Activated CD8-positive, alpha-beta memory T cell treated with anti-CD3 and anti-CD28 coated beads, Interleukin-2, amount 50 U/mL, for 48 hours (primary cell): ENCODE results near the gene TSPAN3.

Experiments used
- DNase-seq: peaks from one replicate; pipeline ENCODE4 v3.0.0-alpha.2; 2020

TSPAN3 gene

GRCh38 chr15:77070495-77071304 lies at the start of gene TSPAN3:
TSPAN3 (minus strand) TSS chr15:77071109; CDS start chr15:77070954, 155 bp downstream.
- DNase-seq, result peak; percentile 94

DNA sequence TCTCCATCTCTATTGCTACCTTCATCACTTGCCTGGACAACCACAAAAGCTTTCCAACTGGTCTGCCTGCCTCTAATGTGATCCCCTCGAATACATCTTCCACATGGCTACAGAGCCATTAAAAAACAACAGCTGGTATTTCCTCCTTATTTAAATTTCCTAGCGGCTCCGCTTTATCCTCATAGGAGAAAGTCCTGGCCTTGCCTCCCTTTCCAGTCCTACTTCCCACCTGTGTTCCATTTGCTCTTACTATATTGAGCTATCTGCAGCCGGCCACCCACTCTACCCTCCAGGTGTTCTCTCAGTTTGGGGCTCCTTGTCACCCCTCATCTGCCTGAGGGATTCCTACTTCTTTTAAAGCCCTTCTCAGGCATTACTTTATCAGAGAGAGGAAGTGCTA lies 49.7 kb upstream of the TSPAN3 start:
- no peak for DNase-seq

GRCh38 chr15:77119446-77119845 lies 48.5 kb upstream of the TSPAN3 start:
- no peak for DNase-seq

DNA sequence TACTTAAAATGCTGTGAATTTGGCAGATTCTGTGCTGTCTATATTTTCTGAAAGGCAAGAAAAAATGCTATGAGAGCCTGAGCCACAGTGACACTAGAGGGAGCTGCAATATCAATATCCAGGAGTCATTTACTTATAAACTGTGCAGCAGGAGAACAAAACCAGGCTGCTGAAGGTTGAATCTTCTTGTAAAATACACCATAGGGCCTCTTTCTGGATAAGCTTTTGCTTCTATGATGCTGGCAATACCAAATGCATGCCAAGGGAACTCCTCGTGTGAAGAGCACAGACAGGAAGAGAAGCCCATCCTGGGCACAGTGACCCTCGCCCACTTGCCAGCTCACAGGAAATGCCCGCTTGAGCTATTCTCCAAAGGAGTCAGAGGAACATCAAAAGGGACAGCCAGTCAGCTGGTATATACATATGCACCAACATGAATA lies 48.0 kb upstream of the TSPAN3 start:
- DNase-seq, result no peak

DNA sequence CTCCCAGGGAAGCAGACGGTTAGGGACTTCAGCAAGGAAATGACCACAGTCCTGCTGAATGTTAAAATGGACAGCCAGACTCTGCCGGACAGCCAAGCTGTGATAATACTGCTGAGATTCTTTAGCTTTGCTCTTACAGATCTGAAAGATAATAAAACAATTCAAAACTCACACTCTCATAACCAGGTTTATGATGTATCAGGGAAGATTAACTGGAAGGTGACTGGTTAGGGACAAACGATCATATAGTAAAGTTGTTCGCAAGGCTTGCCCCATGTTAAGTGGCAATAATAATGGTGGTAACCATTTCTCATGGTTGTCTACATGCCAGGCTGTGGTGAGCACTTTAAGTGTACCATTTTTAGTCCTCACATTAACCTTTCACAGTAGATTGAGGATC lies 44.3 kb upstream of the TSPAN3 start:
- DNase-seq, result no peak

DNA sequence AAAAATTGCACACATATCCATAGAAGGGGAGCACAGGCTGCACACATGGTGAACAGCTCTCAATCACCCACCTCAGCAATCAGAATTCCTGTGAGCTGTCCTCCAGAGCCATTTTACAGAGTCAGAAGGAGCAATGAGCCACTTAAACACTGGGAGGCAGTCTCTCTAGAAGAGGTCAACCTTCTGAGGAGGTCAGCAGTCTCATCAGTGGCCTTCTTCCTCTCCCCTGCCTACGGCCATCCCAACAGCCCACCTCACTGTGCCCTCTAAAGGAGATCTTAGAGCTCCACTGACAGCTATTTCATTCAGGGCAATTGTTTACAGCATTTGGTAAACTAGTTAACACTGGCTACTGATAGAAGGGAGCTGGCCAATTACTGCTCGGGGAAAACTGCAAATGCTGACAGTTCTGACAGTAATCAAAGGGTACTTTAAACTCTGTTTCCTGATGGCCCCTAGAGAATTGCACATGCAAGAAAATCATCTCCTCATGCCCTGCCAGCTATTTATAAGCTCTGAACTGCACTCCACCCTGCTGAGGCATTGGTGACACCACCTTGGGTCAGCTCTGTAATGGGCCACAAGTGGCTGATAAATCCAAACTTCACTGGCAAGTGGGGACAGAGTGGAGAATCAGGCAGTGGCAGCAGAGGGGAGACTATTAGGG lies 42.1 kb upstream of the TSPAN3 start:
- no peak for DNase-seq

DNA sequence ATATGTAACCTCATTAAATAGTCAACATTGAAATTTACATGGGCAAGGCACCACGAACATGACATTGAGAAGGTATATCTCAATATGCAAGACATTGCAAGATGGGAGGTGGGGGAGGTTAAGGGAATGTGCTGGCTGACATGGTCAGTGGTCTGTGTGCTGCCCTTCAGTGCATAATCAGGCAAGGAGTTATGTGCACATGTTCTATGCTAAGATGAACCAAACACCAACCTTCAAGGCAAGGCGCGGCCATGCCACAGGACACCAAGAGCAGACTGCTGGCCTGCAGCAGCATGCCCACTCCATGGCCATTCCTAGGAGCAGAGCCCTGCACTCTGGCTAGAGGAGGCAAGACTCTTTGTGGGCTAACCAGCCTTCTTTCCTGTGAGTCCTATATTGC lies 40.9 kb upstream of the TSPAN3 start:
- no peak for DNase-seq

DNA sequence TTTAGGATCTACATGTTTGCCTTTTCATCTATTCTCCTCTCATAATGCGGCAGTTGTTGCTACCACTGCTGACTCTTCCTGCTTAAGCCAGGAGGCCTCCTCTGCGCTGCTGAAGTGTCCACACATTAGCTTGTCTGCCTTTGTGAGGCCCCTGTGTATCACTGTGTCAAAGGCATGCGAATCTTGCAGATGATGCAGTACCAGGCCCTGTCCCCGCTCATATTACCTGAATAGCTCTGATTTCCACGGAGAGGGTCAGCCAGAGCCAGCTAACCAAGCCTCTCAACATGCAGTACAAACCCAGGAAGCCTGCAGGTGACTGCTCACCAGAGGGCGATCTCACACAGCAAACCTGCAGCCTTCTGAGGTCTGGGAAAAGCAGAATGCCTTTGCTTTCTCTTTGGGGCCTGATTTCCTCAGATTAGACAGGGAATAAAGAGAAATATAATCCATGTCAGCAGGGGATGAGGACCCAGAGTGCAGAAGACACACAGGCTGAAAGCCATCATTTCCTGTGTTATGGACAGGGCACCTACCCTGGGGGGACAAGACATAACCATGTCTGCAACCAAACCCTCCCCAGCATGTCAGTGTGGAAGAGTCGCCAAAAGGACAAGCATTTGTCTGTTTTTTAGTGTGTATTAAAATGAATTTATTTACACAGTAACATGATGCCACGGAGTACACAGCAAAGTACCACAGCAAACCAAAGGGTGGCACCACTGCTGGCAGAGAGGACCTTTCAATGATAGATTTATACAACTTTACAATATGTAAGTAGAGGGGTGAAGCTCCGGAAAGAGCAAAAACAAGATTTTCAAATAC lies 36.8 kb upstream of the TSPAN3 start:
- peak; percentile 58 for DNase-seq

GRCh38 chr15:77107068-77107467 lies 36.2 kb upstream of the TSPAN3 start:
- no peak for DNase-seq

DNA sequence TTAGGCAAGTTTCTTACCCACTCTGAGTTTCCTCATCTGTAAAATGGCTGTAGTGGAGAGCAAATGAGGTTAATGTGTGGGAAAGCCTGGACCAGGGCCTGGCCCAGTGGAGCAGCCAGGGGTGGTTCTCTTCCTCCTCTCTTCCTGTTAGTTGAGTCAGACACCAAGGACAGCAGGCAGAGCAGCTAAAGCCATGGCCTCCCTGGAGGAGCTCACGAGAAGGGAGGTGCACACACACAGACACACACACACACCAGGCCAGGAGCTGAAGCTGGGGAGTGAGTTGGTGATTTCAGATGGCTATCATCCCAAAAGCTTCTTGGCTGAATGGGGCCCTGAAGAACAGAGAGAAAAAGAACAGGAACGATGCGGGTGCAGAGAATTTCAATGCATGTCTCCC lies 33.2 kb upstream of the TSPAN3 start:
- DNase-seq, result no peak

GRCh38 chr15:77099741-77100463 lies 29.0 kb upstream of the TSPAN3 start:
- DNase-seq, result no peak

GRCh38 chr15:77098572-77098971 lies 27.7 kb upstream of the TSPAN3 start:
- DNase-seq, result no peak

GRCh38 chr15:77097921-77098320 lies 27.0 kb upstream of the TSPAN3 start:
- no peak for DNase-seq

DNA sequence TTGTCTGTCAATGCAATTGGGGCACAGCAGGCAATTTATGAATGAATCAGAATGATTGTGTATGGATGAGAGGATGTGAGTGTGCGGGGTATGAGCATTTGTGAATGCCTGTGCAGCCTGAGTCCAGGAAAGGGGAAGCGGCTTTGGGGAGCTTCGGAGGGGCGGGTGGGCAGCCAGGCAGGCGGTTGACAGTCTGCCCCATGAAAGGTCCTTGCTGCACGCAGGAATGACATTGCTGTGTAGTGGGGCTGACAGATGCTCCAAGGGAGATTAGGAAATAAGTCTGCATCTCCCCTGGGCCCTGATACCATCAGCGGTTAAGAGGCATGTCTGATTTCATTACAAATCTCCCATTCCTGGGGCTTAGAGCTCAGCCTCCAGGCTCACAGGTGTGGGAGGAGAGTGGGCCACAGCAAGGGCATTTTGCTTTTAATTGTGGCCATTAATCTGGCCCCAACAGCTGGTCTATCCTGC lies 26.4 kb upstream of the TSPAN3 start:
- no peak for DNase-seq

GRCh38 chr15:77096541-77096940 lies 25.6 kb upstream of the TSPAN3 start:
- no peak for DNase-seq

DNA sequence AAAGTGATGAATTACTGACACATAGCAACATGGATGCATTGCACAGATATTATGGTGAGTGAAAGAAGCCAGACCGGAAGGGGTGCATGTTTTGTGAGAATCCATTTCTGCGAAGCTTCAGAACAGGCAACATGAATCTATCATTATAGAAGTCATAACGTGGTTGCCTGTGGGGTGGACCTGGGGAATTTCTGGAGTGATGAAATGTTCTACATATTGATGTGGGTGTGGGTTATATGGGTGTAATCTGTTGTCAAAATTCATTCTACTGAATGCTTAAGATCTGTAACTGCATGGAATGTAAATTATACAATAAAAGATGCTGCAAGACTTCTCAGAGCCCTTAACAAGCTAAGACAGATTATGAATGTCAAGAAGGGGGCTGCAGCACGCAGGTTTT lies 25.2 kb upstream of the TSPAN3 start:
- DNase-seq, result no peak

DNA sequence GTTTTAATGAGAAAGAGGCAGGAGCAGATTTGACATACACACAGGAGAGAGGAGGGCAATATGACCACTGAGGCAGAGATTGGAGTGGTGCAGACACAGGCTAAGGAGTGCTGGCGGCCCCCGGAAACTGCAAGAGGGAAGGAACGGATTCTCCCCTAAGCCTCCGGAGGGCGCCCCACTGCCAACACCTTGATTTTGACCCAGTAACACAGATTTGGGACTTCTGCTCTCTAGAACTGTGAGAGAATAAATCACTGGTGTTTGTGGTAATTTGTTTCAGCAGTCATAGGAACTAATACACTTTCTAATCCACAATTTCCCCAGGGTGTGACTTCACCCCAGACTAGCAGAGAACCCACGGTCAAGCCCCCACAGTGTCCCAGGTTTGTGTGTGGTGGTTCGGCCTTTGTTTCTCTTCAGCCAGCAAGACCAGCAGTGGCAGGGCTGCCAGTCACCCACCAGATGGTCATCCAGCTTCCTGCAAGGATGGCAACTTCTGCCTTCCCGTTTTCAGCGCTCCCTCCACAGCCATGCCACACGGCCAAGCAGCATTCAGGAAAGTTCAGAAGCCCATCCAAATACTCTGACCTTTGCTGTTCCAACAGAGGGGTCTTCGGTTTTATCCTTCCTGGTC lies 23.6 kb upstream of the TSPAN3 start:
- DNase-seq, result no peak

- no peak for DNase-seq
These were observed 22.5 kb upstream of the TSPAN3 start for GRCh38 chr15:77093436-77093835.

- DNase-seq, result no peak
These were observed 20.2 kb upstream of the TSPAN3 start for GRCh38 chr15:77091097-77091496.

- DNase-seq, result no peak
These were observed 16.3 kb upstream of the TSPAN3 start for GRCh38 chr15:77087213-77087612.

- DNase-seq, result no peak
These were observed 14.4 kb upstream of the TSPAN3 start for GRCh38 chr15:77085297-77085696.

DNA sequence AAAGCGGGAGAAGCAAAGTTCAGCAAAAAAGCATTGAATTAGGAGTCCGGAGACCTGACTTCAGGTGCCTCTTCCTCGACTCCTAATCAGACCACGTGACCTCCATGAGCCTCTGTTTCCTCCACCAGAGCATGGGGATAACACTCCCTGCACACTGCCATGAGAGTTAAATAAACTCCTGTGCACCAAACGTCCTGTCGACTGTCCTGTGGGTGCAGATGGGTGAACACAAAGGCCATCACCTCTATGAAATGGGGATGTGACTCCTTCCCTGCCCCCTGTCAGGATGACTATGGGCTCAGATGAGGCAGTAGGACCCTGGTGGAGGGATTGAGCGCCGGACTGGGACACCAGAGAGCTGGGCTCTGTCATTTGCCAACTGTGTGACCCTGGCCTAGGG lies 13.5 kb upstream of the TSPAN3 start:
- DNase-seq, result no peak
